ENCODE measurements around the gene MACROD2.
"Not testable (repeated sequence)": the region's sequence is repeated elsewhere in the genome, so short reads cannot be mapped to it uniquely, and the experiment has no call there.

The MACROD2 gene

GRCh38 chr20:14245368-14245970, 250.2 kb downstream of the MACROD2 start:
- FAIRE-seq (no peak), DNase-seq (ENCODE audit: insufficient read length, low spot score) (no peak)
- TF ChIP-seq CTCF (IDR thresholded peaks at IDR 0.05; ENCODE audit: insufficient read depth, missing control alignments) = no peak

GRCh38 chr20:14259689-14260088, 264.4 kb downstream of the MACROD2 start:
- no peak for TF ChIP-seq CTCF (IDR thresholded peaks at IDR 0.05; ENCODE audit: insufficient read depth, missing control alignments)
- no peak for FAIRE-seq
- no peak for DNase-seq (ENCODE audit: insufficient read length, low spot score)

- FAIRE-seq (no peak), DNase-seq (ENCODE audit: insufficient read length, low spot score) (no peak)
- no peak for TF ChIP-seq CTCF (IDR thresholded peaks at IDR 0.05; ENCODE audit: insufficient read depth, missing control alignments)
Measured at GRCh38 chr20:14260367-14260766, 265.1 kb downstream of the MACROD2 start.

- TF ChIP-seq CTCF (IDR thresholded peaks at IDR 0.05; ENCODE audit: insufficient read depth, missing control alignments) = no peak
- no peak for DNase-seq (ENCODE audit: insufficient read length, low spot score)
- FAIRE-seq = no peak
Measured at GRCh38 chr20:14264869-14265268, 269.6 kb downstream of the MACROD2 start.

GRCh38 chr20:14266246-14266645, 270.9 kb downstream of the MACROD2 start:
- no peak for FAIRE-seq
- no peak for TF ChIP-seq CTCF (IDR thresholded peaks at IDR 0.05; ENCODE audit: insufficient read depth, missing control alignments)
- no peak for DNase-seq (ENCODE audit: insufficient read length, low spot score)

GRCh38 chr20:14270751-14271150, 275.4 kb downstream of the MACROD2 start:
- not testable (repeated sequence) for DNase-seq (ENCODE audit: insufficient read length, low spot score); FAIRE-seq

- TF ChIP-seq CTCF (IDR thresholded peaks at IDR 0.05; ENCODE audit: insufficient read depth, missing control alignments) = no peak
- FAIRE-seq (no peak), DNase-seq (ENCODE audit: insufficient read length, low spot score) (no peak)
Measured at GRCh38 chr20:14282140-14282539, 286.8 kb downstream of the MACROD2 start.

- no peak for TF ChIP-seq CTCF (IDR thresholded peaks at IDR 0.05; ENCODE audit: insufficient read depth, missing control alignments)
- no peak for FAIRE-seq
- no peak for DNase-seq (ENCODE audit: insufficient read length, low spot score)
Measured at GRCh38 chr20:14284443-14284842, 289.1 kb downstream of the MACROD2 start.

All from D721Med (cell line).